Tibial artery (tissue), 4 donors: ENCODE results near the gene LRRC53.

ENCODE experiments used
- DNase-seq, 2 donors: peaks; one replicate each; pipeline ENCODE4 v3.0.0-alpha.2; 2019
- H3K27ac ChIP-seq, 2 donors: fragments of 200-600 bp; sonication (generic) in 1 of 2; 1 replicate in 1 of 2; 2 replicates in 1 of 2; pipeline ENCODE4 v1.5.1; 2018 to 2019; ENCODE audit warnings: mild to moderate bottlenecking in 1 of 2
- H3K27me3 ChIP-seq, 2 donors: fragments of 200-600 bp; sonication (generic) in 1 of 2; one replicate each; pipeline versions ENCODE4 v1.5.1 to v1.6.0; 2016 to 2019
- H3K36me3 ChIP-seq, 3 donors: fragments of 200-600 bp; sonication (generic) in 2 of 3; one replicate each; pipeline ENCODE4 v1.5.1; 2016 to 2019; ENCODE audit warnings: mild to moderate bottlenecking in 2 of 3
- H3K4me1 ChIP-seq, 4 donors: fragments of 200-600 bp; sonication (generic) in 2 of 4; 1 replicate in 3 of 4; 2 replicates in 1 of 4; pipeline ENCODE4 v1.5.1; 2016 to 2019
- H3K4me3 ChIP-seq, 2 donors: fragments of 200-600 bp; sonication (generic) in 1 of 2; 1 replicate in 1 of 2; 2 replicates in 1 of 2; pipeline ENCODE4 v1.5.1; 2018 to 2019; ENCODE audit warnings: mild to moderate bottlenecking in 2 of 2
- H3K9me3 ChIP-seq, 3 donors: fragments of 200-600 bp; sonication (generic) in 1 of 3; one replicate each; pipeline ENCODE4 v1.5.1; 2016 to 2019
- CTCF ChIP-seq, 2 experiments: fragments of 200-600 bp in 1 of 2; fragments of 450-650 bp in 1 of 2; IDR thresholded peaks; one replicate each; pipeline ENCODE4 v1.5.1; 2017 to 2019; ENCODE audit warnings: antibody characterized with exemption in 2 of 2, mild to moderate bottlenecking in 1 of 2, moderate library complexity in 1 of 2
- intact Hi-C: fragments of 100-400 bp; cut with DNase I; formaldehyde crosslinking; loops from one replicate; pipeline ENCODE4 v1.15.0; 2023; ENCODE audit warnings: low total_unique reads

Gene LRRC53

GRCh38 chr1:74517599-74518051, 5.2 kb upstream of the LRRC53 start:
- Histone ChIP-seq H3K36me3 (no peaks in the 10 kb centered on the region), H3K27me3 (no peaks in the 10 kb centered on the region), H3K9me3 (no peaks in the 10 kb centered on the region), H3K4me3 (no peak overlapping the region), H3K4me1 (no peaks in the 10 kb centered on the region), H3K27ac (no peak overlapping the region)
- TF ChIP-seq CTCF (IDR thresholded peaks at IDR 0.05): no peak
- intact Hi-C loops: no loop called here
- DNase-seq: no peak

GRCh38 chr1:74513411-74514300, 1.2 kb upstream of the LRRC53 start:
- no peak for DNase-seq
- no peak for TF ChIP-seq CTCF (IDR thresholded peaks at IDR 0.05)
- Histone ChIP-seq H3K9me3 (no peaks in the 10 kb centered on the region), H3K4me3 (no peak overlapping the region), H3K27me3 (no peaks in the 10 kb centered on the region), H3K36me3 (no peaks in the 10 kb centered on the region), H3K27ac (no peak overlapping the region), H3K4me1 (no peaks in the 10 kb centered on the region)
- intact Hi-C loops: no loop called here

GRCh38 chr1:74508449-74508848, 4.0 kb downstream of the LRRC53 start:
- H3K36me3 ChIP-seq: no peaks in the 10 kb centered on the region
- H3K4me1 ChIP-seq: no peaks in the 10 kb centered on the region
- intact Hi-C loops: no loop called here
- TF ChIP-seq CTCF (IDR thresholded peaks at IDR 0.05): no peak
- no peak overlapping the region for H3K4me3 ChIP-seq
- DNase-seq: no peak
- H3K27ac ChIP-seq: no peak overlapping the region
- H3K27me3 ChIP-seq: no peaks in the 10 kb centered on the region
- no peaks in the 10 kb centered on the region for H3K9me3 ChIP-seq

- no peak for TF ChIP-seq CTCF (IDR thresholded peaks at IDR 0.05)
- no peak for DNase-seq
Measured at GRCh38 chr1:74505928-74506710, 6.3 kb downstream of the LRRC53 start.

GRCh38 chr1:74504933-74505512, 7.4 kb downstream of the LRRC53 start:
- Histone ChIP-seq H3K4me1 (no peaks in the 10 kb centered on the region), H3K9me3 (no peaks in the 10 kb centered on the region), H3K4me3 (no peak overlapping the region), H3K36me3 (no peaks in the 10 kb centered on the region), H3K27me3 (no peaks in the 10 kb centered on the region), H3K27ac (no peak overlapping the region)
- intact Hi-C loops: no loop called here
- TF ChIP-seq CTCF (IDR thresholded peaks at IDR 0.05): no peak
- DNase-seq: no peak

More at GRCh38 chr1:74505928-74506710, 6.3 kb downstream of the LRRC53 start:
- H3K4me3 ChIP-seq: no peak overlapping the region
- H3K36me3 ChIP-seq: no peaks in the 10 kb centered on the region
- H3K27ac ChIP-seq: no peak overlapping the region
- H3K4me1 ChIP-seq: no peaks in the 10 kb centered on the region
- intact Hi-C loops: no loop called here
- H3K27me3 ChIP-seq: no peaks in the 10 kb centered on the region
- H3K9me3 ChIP-seq: no peaks in the 10 kb centered on the region
